Brain pericyte (primary cell): Measurements from ENCODE around the gene APOH.
A peak's percentile ranks its signal among the peaks of the same experiment; 100 is the strongest.
"Not testable (repeated sequence)": the region's sequence is repeated elsewhere in the genome, so short reads cannot be mapped to it uniquely, and the experiment has no call there.

ENCODE experiments used
- DNase-seq: peaks from one replicate; pipeline ENCODE4 v3.0.0-alpha.2; 2012; ENCODE audit warnings: low read depth, low spot score

The APOH gene, protein sequence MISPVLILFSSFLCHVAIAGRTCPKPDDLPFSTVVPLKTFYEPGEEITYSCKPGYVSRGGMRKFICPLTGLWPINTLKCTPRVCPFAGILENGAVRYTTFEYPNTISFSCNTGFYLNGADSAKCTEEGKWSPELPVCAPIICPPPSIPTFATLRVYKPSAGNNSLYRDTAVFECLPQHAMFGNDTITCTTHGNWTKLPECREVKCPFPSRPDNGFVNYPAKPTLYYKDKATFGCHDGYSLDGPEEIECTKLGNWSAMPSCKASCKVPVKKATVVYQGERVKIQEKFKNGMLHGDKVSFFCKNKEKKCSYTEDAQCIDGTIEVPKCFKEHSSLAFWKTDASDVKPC

DNA sequence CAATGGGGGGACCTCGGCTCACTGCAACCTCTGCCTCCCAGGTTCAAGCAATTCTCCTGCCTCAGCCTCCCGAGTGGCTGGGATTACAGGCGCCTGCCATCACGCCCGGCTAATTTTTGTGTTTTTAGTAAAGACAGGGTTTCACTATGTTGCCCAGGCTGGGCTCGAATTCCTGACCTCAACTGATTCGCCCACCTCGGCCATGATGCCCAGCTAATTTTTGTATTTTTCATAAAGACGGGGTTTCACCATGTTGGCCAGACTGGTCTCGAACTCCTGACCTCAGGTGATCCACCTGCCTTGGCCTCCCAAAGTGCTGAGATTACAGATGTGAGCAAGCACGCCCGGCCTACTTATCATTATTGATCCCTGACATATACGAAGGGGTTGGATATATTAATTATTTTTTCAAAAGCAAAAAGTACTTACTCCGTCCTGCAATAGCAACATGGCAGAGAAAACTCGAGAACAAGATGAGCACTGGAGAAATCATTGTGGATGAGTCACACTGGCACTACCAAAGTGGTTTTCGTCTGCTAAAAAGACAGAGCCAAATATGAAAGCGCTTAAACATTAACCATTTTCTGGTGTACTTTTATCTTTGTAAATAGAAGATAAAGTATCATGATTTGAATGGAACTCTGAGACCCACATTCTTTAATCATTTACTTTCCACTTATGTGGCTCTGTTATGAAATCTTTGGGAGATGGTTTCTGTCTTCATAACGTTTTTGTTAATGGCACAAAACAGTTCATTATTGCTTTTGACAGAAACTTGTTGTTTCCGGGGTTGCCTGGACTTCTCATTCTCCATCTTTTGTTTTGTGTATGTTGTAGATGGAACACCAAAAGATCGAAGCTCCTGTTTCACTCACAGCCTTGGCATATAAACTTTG lies at the start of gene APOH:
APOH (minus strand) TSS at position 529 of the 896 bp plus-strand sequence; CDS start at position 493, 36 bp downstream.
- no peak for DNase-seq

GRCh38 chr17:66277191-66277590 lies 48.0 kb upstream of the APOH start:
- no peak for DNase-seq

- DNase-seq = no peak
These were observed 47.2 kb upstream of the APOH start for GRCh38 chr17:66276328-66276937.

DNA sequence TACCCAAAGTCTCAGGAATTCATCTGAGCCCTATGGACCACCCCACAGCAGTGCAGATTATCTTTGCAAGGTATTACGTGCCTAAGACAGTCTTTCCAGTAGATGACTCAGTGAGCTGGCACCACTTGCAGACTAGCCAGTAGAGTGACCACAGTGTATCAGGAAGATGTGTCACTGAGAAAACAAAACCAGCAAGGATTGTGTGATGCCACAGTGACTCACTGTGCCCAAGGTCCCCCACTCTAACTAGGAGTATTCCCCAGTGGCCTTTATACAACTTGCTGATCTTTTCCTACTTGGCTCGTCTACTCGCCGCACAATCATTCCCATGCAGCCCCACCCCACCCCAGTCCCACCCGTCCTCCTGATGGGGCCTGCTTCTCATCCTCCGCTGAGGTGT lies 46.4 kb upstream of the APOH start:
- peak; percentile 24 for DNase-seq

DNA sequence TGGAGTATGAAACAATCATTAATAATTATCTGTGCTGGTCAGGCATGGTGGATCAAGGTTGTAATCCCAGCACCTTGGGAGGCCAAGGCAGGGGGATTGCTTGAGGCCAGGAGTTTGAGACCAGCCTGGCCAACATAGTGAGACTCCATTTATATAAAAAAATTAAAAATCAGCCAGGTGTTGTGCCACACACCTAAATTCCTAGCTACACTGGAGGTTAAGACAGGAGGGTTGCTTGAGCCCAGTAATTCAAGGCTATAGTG lies 44.3 kb upstream of the APOH start:
- DNase-seq = no peak

- no peak for DNase-seq
These were observed 43.8 kb upstream of the APOH start for GRCh38 chr17:66272811-66273585.

DNA sequence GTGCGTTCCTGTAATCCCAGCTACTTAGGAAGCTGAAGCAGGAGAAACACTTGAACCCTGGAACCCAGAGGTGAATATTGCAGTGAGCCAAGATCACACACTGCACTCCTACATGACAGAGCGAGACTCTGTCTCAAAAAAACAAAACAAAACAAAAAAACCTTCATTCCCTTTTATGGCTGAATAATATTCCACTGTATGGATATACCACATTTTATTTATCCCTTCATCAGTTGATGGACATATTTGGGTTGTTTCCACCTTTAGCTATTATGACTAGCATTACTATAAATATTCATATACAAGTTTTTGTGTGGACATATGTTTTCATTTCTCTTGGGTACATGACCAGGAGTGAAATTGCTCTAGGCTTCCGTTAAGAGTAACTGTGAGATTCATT lies 42.3 kb upstream of the APOH start:
- no peak for DNase-seq

DNA sequence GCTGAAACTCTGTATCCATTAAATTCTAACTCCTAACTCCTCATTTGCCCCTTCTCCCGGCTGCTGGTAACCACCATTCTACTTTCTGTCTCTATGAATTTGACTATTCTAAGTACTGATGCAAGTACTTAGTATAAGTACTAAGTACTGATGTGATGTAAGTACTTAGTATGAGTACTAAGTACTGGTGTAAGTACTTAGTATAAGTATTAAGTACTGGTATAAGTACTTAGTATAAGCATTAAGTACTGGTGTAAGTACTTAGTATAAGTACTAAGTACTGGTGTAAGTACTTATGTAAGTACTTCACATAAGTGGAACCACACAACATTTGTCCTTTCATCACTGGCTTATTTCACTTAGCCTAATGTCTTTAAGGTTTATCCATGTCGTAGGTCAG lies 40.9 kb upstream of the APOH start:
- DNase-seq = no peak

GRCh38 chr17:66268247-66268927 lies 39.2 kb upstream of the APOH start:
- DNase-seq = no peak

DNA sequence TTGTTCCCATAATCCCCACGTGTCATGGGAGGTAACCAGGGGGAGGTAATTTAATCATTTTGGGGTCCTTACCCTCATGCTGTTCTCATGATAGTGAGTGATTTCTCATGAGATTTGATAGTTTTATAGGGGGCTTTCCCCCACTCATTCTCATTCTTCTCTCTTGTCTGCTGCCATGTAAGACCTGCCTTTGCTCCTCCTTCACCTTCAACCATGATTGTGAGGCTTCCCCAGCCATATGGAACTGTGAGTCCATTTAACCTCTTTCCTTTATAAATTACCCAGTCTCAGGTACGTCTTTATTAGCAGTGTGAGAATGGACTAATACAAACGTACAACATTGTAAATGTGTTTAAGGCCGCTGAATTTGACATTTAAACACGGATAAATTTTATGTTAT lies 35.5 kb upstream of the APOH start:
- no peak for DNase-seq

GRCh38 chr17:66262767-66263166 lies 33.6 kb upstream of the APOH start:
- DNase-seq = no peak

GRCh38 chr17:66260688-66261087 lies 31.5 kb upstream of the APOH start:
- DNase-seq = no peak

DNA sequence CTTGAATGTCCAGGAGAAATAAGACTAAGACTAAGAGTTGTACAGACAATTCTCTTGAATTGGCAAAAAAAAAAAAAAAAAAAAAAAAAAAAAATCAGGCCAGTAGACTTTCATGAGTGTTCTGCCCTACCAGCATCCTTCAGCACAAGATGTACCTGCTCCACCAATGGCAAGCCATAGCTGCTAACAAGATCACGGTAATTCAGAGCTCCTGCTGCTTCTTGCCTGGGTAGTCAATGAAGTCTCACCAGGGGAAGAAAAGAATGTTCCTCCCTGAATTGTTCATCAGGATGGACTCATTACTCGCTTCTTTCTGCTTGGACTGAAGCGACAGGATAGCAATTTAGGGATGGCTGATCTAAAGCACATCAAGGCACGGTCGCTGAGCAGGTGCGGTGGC lies 31.1 kb upstream of the APOH start:
- DNase-seq = no peak

- no peak for DNase-seq
These were observed 26.3 kb upstream of the APOH start for GRCh38 chr17:66255527-66255971.

GRCh38 chr17:66255112-66255511 lies 25.9 kb upstream of the APOH start:
- peak; percentile 21 for DNase-seq

DNA sequence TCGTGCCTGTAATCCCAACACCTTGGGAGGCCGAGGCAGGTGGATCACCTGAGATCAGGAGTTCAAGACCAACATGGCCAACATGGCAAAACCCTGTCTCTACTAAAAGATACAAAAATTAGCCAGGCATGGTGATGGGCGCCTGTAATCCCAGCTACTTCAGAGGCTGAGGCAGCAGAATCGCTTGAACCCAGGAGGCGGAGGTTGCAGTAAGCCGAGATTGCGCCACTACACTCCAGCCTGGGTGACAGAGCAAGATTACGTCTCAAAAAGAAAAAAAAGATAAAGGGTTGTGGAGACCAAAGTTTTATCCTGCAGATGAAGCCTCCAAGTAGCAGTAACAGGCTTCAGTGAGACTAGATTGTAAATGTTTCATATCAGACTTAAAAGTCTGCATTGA lies 24.2 kb upstream of the APOH start:
- not testable (repeated sequence) for DNase-seq

- DNase-seq = no peak
These were observed 21.5 kb upstream of the APOH start for GRCh38 chr17:66250686-66251085.

- no peak for DNase-seq
These were observed 19.1 kb upstream of the APOH start for GRCh38 chr17:66248285-66248684.

- no peak for DNase-seq
These were observed 12.6 kb upstream of the APOH start for GRCh38 chr17:66241839-66242238.

DNA sequence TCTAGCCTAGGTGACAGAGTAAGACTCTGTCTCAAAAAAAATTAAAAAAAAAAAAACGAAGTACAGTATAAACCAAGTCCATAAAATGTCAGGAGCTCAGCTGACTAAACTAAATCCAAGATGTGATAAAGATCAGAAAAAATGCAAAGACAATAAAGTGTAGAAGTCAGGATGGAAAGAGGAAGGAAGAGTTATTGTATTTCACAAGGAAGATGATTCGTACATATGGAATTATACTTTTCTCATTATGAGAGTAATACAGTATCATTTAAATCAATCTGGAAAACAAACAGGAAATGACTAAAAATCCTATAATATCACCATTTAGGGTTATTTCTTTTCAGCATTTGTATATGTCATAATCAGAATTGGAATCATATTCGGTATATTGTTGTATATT lies 11.4 kb upstream of the APOH start:
- no peak for DNase-seq

- DNase-seq = no peak
These were observed 10.8 kb upstream of the APOH start for GRCh38 chr17:66240013-66240412.
